ENCODE data around the gene FGFBP3. TPM values are rescaled to one million over a fixed set of nuclear protein-coding genes. Genes with fewer than 3 reads are reported as not detected.
"Not testable (repeated sequence)": the region's sequence is repeated elsewhere in the genome, so short reads cannot be mapped to it uniquely, and the experiment has no call there.

The FGFBP3 gene
- total RNA-seq, 3 donors from 2014 or later: 0.59 to 1.1 (median 0.66) TPM

- Histone ChIP-seq H3K27ac (no peak overlapping the region), H3K4me3 (no peak overlapping the region), H3K9me3 (no peaks in the 10 kb centered on the region), H3K4me1 (no peaks in the 10 kb centered on the region), H3K36me3 (no peaks in the 10 kb centered on the region), H3K27me3 (no peaks in the 10 kb centered on the region)
- TF ChIP-seq POLR2AphosphoS5 (IDR thresholded peaks at IDR 0.05) (no peak), CTCF (IDR thresholded peaks at IDR 0.05) (no peak), POLR2A (IDR thresholded peaks at IDR 0.05) (no peak)
- intact Hi-C loops (cut with DNase I; ENCODE audit: low total_unique reads): no loop called here
- DNase-seq (ENCODE audit: low spot score in 2 of 2): no peak
These were observed 7.3 kb downstream of the FGFBP3 start for GRCh38 chr10:91901784-91902677.

GRCh38 chr10:91897421-91897820 lies 11.9 kb downstream of the FGFBP3 start:
- Histone ChIP-seq H3K36me3 (no peaks in the 10 kb centered on the region), H3K4me3 (no peak overlapping the region), H3K9me3 (no peaks in the 10 kb centered on the region), H3K27me3 (no peaks in the 10 kb centered on the region), H3K27ac (no peak overlapping the region), H3K4me1 (no peaks in the 10 kb centered on the region)
- no peak for TF ChIP-seq POLR2A (IDR thresholded peaks at IDR 0.05)
- TF ChIP-seq CTCF (IDR thresholded peaks at IDR 0.05): no peak
- TF ChIP-seq POLR2AphosphoS5 (IDR thresholded peaks at IDR 0.05): no peak
- DNase-seq (ENCODE audit: low spot score in 2 of 2): no peak
- intact Hi-C loops (cut with DNase I; ENCODE audit: low total_unique reads): no loop called here

GRCh38 chr10:91896212-91896756 lies 13.0 kb downstream of the FGFBP3 start:
- no peaks in the 10 kb centered on the region for H3K9me3 ChIP-seq
- intact Hi-C loops (cut with DNase I; ENCODE audit: low total_unique reads): no loop called here
- no peaks in the 10 kb centered on the region for H3K27me3 ChIP-seq
- H3K4me1 ChIP-seq: no peaks in the 10 kb centered on the region
- H3K4me3 ChIP-seq: no peak overlapping the region
- no peaks in the 10 kb centered on the region for H3K36me3 ChIP-seq
- no peak for TF ChIP-seq POLR2AphosphoS5 (IDR thresholded peaks at IDR 0.05)
- no peak for TF ChIP-seq CTCF (IDR thresholded peaks at IDR 0.05)
- no peak for TF ChIP-seq POLR2A (IDR thresholded peaks at IDR 0.05)
- H3K27ac ChIP-seq: no peak overlapping the region
- DNase-seq (ENCODE audit: low spot score in 2 of 2): no peak

GRCh38 chr10:91894261-91894685 lies 15.0 kb downstream of the FGFBP3 start:
- H3K27me3 ChIP-seq; H3K4me3 ChIP-seq; H3K9me3 ChIP-seq; H3K4me1 ChIP-seq; intact Hi-C loops (cut with DNase I; ENCODE audit: low total_unique reads); H3K36me3 ChIP-seq; H3K27ac ChIP-seq; DNase-seq (ENCODE audit: low spot score in 2 of 2): not testable (repeated sequence)

- H3K36me3 ChIP-seq: no peaks in the 10 kb centered on the region
- H3K27me3 ChIP-seq: no peaks in the 10 kb centered on the region
- H3K27ac ChIP-seq: no peak overlapping the region
- DNase-seq (ENCODE audit: low spot score in 2 of 2): no peak
- TF ChIP-seq POLR2AphosphoS5 (IDR thresholded peaks at IDR 0.05) (no peak), CTCF (IDR thresholded peaks at IDR 0.05) (no peak), POLR2A (IDR thresholded peaks at IDR 0.05) (no peak)
- H3K9me3 ChIP-seq: no peaks in the 10 kb centered on the region
- intact Hi-C loops (cut with DNase I; ENCODE audit: low total_unique reads): no loop called here
- no peak overlapping the region for H3K4me3 ChIP-seq
- no peaks in the 10 kb centered on the region for H3K4me1 ChIP-seq
These were observed 16.2 kb downstream of the FGFBP3 start for GRCh38 chr10:91893051-91893450.
